Retinal pigment epithelial cell (primary cell): Measurements from ENCODE around the gene USP32.
"Not testable (repeated sequence)": the region's sequence is repeated elsewhere in the genome, so short reads cannot be mapped to it uniquely, and the experiment has no call there.

ENCODE experiments used
- DNase-seq: peaks from one replicate; pipeline ENCODE4 v3.0.0-alpha.2; 2010; ENCODE audit warnings: low read depth
- H3K4me3 ChIP-seq: 2 replicates; pipeline ENCODE4 v1.5.1; 2011; ENCODE audit warnings: mild to moderate bottlenecking, low read length, control low read depth, moderate library complexity
- TF ChIP-seq, protein P1 (sequence below): conservative IDR thresholded peaks from 2 replicates; pipeline ENCODE4 v1.5.1; 2011; ENCODE audit warnings: low read depth, low read length, control low read depth, inconsistent platforms

USP32 gene

GRCh38 chr17:60390925-60391470 is 935 bp downstream of the USP32 start:
- DNase-seq = no peak
- peak overlapping the region; percentile 95 for H3K4me3 ChIP-seq
- TF ChIP-seq, protein P1, sequence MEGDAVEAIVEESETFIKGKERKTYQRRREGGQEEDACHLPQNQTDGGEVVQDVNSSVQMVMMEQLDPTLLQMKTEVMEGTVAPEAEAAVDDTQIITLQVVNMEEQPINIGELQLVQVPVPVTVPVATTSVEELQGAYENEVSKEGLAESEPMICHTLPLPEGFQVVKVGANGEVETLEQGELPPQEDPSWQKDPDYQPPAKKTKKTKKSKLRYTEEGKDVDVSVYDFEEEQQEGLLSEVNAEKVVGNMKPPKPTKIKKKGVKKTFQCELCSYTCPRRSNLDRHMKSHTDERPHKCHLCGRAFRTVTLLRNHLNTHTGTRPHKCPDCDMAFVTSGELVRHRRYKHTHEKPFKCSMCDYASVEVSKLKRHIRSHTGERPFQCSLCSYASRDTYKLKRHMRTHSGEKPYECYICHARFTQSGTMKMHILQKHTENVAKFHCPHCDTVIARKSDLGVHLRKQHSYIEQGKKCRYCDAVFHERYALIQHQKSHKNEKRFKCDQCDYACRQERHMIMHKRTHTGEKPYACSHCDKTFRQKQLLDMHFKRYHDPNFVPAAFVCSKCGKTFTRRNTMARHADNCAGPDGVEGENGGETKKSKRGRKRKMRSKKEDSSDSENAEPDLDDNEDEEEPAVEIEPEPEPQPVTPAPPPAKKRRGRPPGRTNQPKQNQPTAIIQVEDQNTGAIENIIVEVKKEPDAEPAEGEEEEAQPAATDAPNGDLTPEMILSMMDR = no peak

DNA sequence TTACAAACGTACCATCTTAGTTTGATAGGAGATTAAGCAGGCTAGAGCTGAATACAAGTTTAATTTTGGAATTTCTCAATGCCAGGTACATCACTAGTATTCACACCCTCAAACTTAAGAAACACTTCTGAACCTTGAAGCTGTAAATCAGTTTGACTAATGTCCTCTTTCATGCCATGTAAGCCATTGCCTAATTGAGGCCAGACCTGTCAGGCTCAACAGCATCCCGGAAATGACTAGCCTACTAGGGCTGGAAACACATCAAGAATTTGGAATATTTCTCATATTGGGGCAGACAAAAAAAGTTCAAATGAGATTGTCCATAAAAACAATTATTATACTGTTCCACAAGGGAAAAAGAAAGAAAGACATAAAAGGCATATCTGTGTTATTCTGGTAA is 1.7 kb downstream of the USP32 start:
- peak overlapping the region; percentile 95 for H3K4me3 ChIP-seq
- DNase-seq = no peak
- TF ChIP-seq, protein P1 = no peak

DNA sequence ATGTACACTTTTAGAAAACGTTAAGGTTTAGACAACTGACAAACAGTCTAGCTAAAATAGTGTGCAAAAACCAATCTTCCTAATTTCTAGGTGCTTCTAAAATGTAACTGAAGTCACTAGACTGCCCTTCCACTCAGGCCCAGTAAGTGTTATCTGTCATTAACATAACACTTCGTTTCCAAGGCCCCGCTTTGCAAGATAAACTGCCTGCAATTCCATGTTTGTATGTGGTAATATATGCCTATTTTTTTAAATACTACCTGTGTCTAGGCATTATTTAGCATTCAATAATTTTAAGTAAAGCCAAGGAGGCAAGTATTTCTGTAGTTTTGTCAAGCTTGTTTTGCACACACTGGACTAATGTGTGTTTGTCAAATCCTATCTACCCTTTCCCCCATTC is 3.2 kb downstream of the USP32 start:
- DNase-seq = no peak
- TF ChIP-seq, protein P1 = no peak
- no peak overlapping the region for H3K4me3 ChIP-seq

DNA sequence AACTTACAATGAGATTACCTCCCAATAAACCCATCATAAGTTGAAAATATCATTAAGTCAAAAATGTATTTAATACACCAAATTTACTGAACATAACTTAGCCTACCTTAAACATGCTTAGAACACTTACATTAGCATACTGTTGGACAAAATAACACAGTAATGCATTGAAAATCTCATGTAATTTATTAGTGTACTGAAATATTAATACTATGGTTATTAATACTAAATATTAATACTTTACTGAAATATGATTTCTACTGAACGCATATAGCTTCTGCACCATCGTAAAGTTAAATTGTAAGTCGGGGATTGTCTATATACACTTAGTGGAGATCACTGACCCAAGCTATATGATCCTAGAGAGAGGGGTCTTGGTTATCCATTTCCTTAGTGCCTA is 4.3 kb downstream of the USP32 start:
- DNase-seq = no peak
- TF ChIP-seq, protein P1 = no peak
- no peak overlapping the region for H3K4me3 ChIP-seq

DNA sequence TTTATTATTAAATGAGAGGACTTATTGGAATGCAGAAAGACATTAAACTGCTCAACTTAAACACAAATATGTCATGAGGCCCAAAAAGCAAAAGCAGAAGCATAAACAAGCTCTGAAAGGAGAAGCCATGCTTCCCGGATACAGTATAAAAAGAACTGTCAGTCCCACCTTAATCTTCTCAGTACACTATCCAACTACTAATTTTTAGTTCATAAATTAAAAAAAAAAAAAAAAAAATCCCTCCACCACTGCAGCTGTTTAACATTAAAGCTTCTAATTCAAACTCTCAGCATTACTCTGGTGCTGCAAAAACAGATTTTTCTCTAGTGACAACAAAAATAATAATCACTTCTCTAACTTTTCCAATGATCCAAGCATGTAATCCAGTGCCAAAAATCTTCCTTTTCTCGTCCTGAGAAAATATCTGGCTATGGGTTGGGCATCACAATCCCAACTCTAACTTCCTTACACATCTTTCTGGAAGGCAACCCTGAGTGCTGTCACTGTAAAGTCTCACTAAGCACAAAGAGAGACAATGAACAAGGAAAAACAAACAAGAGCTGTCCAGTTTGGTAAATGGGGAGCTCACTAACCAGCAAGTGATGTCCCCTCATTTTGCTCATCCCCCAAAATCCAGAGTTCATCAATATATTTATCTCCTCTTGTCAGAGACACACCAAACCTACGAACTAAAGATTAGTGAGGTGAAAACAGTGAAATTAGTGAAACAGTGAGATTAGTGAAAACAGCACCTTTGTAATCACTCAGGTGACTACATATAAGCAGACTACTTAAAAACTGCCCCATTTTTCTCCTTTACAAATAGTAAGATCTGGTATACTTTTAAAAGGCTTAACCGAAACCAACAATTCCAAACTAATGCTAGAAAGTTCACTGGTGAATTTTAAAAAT is 5.5 kb downstream of the USP32 start:
- DNase-seq = no peak
- H3K4me3 ChIP-seq = no peak overlapping the region
- TF ChIP-seq, protein P1 = no peak

GRCh38 chr17:60384921-60385320 is 7.0 kb downstream of the USP32 start:
- DNase-seq, H3K4me3 ChIP-seq: not testable (repeated sequence)

- DNase-seq = no peak
- no peak overlapping the region for H3K4me3 ChIP-seq
- TF ChIP-seq, protein P1 = no peak
These were observed 8.6 kb downstream of the USP32 start for GRCh38 chr17:60383379-60383778.
